GM12878 (cell line): Measurements from ENCODE around the gene KAZN. TPM values are rescaled to one million over a fixed set of nuclear protein-coding genes. Genes with fewer than 3 reads are reported as not detected.

Experiments
- ATAC-seq: fragments of 200-7000 bp; cut with Tn5 transposase; 3 replicates; pipeline ENCODE4 v1.9.1; 2020; ENCODE audit warnings: mild to moderate bottlenecking, moderate library complexity
- BruUV-seq: library from RNA; stranded (reverse); fragments of 400-500 nt; replicated peaks from 2 replicates; lab custom pipeline; 2021; lab: Mats Ljungman, UMichigan
- CTCF ChIA-PET: fragments of 300-600 bp; sonication (Branson Sonifier 250); formaldehyde crosslinking; extraction: SDS; loops from one replicate; lab custom pipeline; 2021; ENCODE audit warnings: inconsistent platforms; lab: Yijun Ruan, JAX
- POLR2A ChIA-PET: fragments of 350-600 bp; formaldehyde crosslinking; extraction: SDS; loops from one replicate; lab custom pipeline; 2021; ENCODE audit warnings: inconsistent platforms; lab: Charles Lee
- RAD21 ChIA-PET: fragments of 300-600 bp; sonication (Branson Sonifier 250); formaldehyde crosslinking; loops from one replicate; lab custom pipeline; 2023; ENCODE audit warnings: antibody characterized with exemption; ENCODE audit not compliant: unreplicated experiment; lab: Charles Lee
- SMC1A ChIA-PET: fragments of 300-600 bp; sonication (Branson Sonifier 250); formaldehyde crosslinking; loops from one replicate; lab custom pipeline; 2023; ENCODE audit not compliant: unreplicated experiment, uncharacterized antibody; lab: Charles Lee
- DNase-seq: peaks from one replicate; pipeline ENCODE4 v3.0.0-alpha.2; 2011; ENCODE audit warnings: low read depth, low spot score
- FAIRE-seq: peaks from 3 replicates; lab custom pipeline; 2011; peaks lifted over from hg19 to GRCh38; lab: Jason Lieb, UNC
- H2AFZ ChIP-seq: 2 replicates; pipeline ENCODE4 v1.6.0; 2011; ENCODE audit warnings: low read depth, low read length, control low read depth; ENCODE audit not compliant: control insufficient read depth
- H3K27ac ChIP-seq: 2 replicates; pipeline ENCODE4 v1.5.1; 2011; ENCODE audit warnings: control low read depth; ENCODE audit not compliant: control insufficient read depth, insufficient read depth
- H3K27me3 ChIP-seq, 2 experiments: replicated peaks in 1 of 2; 2 replicates each; pipeline versions ENCODE4 v1.6.0 to v1.6.1; 2011; ENCODE audit warnings: low read length in 1 of 2; ENCODE audit not compliant: control insufficient read depth in 2 of 2, insufficient read depth in 2 of 2
- H3K36me3 ChIP-seq, 2 experiments: 2 replicates each; pipeline ENCODE4 v1.5.1; 2011; ENCODE audit warnings: low read length in 1 of 2; ENCODE audit not compliant: control insufficient read depth in 2 of 2, insufficient read depth in 2 of 2
- H3K4me1 ChIP-seq: 2 replicates; pipeline ENCODE4 v1.6.1; 2011; ENCODE audit warnings: mild to moderate bottlenecking, low read length, moderate library complexity, mixed read lengths; ENCODE audit not compliant: control insufficient read depth, insufficient read depth
- H3K4me2 ChIP-seq: 2 replicates; pipeline ENCODE4 v1.6.0; 2011; ENCODE audit warnings: control low read depth; ENCODE audit not compliant: control insufficient read depth, insufficient read depth
- H3K4me3 ChIP-seq: fragments of 200-600 bp; sonication (generic); 2 replicates; pipeline ENCODE4 v1.5.1; 2016
- H3K79me2 ChIP-seq: 2 replicates; pipeline ENCODE4 v1.6.0; 2011; ENCODE audit warnings: low read length; ENCODE audit not compliant: control insufficient read depth, insufficient read depth
- H3K9ac ChIP-seq: 2 replicates; pipeline ENCODE4 v1.8.0; 2011; ENCODE audit warnings: low read length, control low read depth, mixed read lengths; ENCODE audit not compliant: control insufficient read depth, insufficient read depth
- H3K9me3 ChIP-seq: replicated peaks from 3 replicates; pipeline ENCODE4 v1.5.1; 2011; ENCODE audit warnings: mild to moderate bottlenecking, low read length; ENCODE audit not compliant: control insufficient read depth, insufficient read depth
- H4K20me1 ChIP-seq: 2 replicates; pipeline ENCODE4 v1.6.0; 2011; ENCODE audit not compliant: control insufficient read depth, insufficient read depth
- BCL11A ChIP-seq: IDR thresholded peaks from 2 replicates; pipeline ENCODE4 v1.6.1; 2011; ENCODE audit warnings: low read depth, low read length
- CEBPB ChIP-seq, 2 experiments: fragments of 150-350 bp in 1 of 2; IDR thresholded peaks; 2 replicates each; pipeline ENCODE4 v1.6.1; 2012 to 2014; ENCODE audit warnings: low read depth in 2 of 2, low read length in 2 of 2, borderline replicate concordance in 1 of 2, inconsistent platforms in 1 of 2
- CHD2 ChIP-seq: IDR thresholded peaks from 2 replicates; pipeline ENCODE4 v1.6.1; 2011; ENCODE audit warnings: low read depth, low read length, improper control_type of control experiment, borderline replicate concordance
- CHD4 ChIP-seq: fragments of 200-600 bp; sonication (generic); IDR thresholded peaks from 2 replicates; pipeline ENCODE4 v1.6.1; 2016; ENCODE audit warnings: mild to moderate bottlenecking
- MEF2A ChIP-seq: IDR thresholded peaks from 2 replicates; pipeline ENCODE4 v1.6.1; 2011; ENCODE audit warnings: low read depth, mild to moderate bottlenecking, low read length, moderate library complexity; ENCODE audit not compliant: insufficient read depth
- MEF2B ChIP-seq: fragments of 450-650 bp; IDR thresholded peaks from 2 replicates; pipeline ENCODE4 v1.6.1; 2018; ENCODE audit warnings: mild to moderate bottlenecking, moderate library complexity; ENCODE audit not compliant: partially characterized antibody, poor library complexity, severe bottlenecking
- MYC ChIP-seq: IDR thresholded peaks from 2 replicates; pipeline ENCODE4 v1.6.1; 2011; ENCODE audit warnings: mild to moderate bottlenecking, low read length, moderate library complexity, inconsistent platforms; ENCODE audit not compliant: insufficient read depth, insufficient replicate concordance, insufficient read length, severe bottlenecking
- NFYA ChIP-seq: IDR thresholded peaks from 2 replicates; pipeline ENCODE4 v1.6.1; 2011; ENCODE audit warnings: low read depth, mild to moderate bottlenecking, low read length, improper control_type of control experiment, borderline replicate concordance
- POLR2AphosphoS2 ChIP-seq: IDR thresholded peaks from 2 replicates; pipeline ENCODE4 v1.6.1; 2011; ENCODE audit warnings: low read depth, mild to moderate bottlenecking, low read length, improper control_type of control experiment, moderate library complexity
- RAD21 ChIP-seq: IDR thresholded peaks from 2 replicates; pipeline ENCODE4 v1.6.1; 2011; ENCODE audit warnings: mild to moderate bottlenecking, low read depth, low read length, moderate library complexity; ENCODE audit not compliant: insufficient read depth
- TCF12 ChIP-seq: IDR thresholded peaks from 2 replicates; pipeline ENCODE4 v1.6.1; 2011; ENCODE audit warnings: low read depth, mild to moderate bottlenecking, low read length
- ZZZ3 ChIP-seq: IDR thresholded peaks from 2 replicates; pipeline ENCODE4 v1.6.1; 2011; ENCODE audit warnings: low read depth; ENCODE audit not compliant: control insufficient read depth, insufficient read length
- WGBS: methylation state at CpG from one replicate; pipeline ENCODE4 v1.1.6; 2016; ENCODE audit warnings: low lambda C conversion rate; ENCODE audit not compliant: insufficient replicate concordance, insufficient coverage; ENCODE audit errors: missing lambda C conversion rate; 5-methylcytosine and 5-hydroxymethylcytosine counted together
- in situ Hi-C: fragments of 300-500 bp; cut with MboI; formaldehyde crosslinking; loops from 9 replicates; pipeline ENCODE4 v1.14.3; 2018; ENCODE audit warnings: mixed read lengths
- intact Hi-C: fragments of 100-400 bp; cut with micrococcal nuclease; formaldehyde crosslinking; loops from one replicate; pipeline ENCODE4 v1.14.2; 2022; ENCODE audit not compliant: unreplicated experiment
- polyA plus RNA-seq, 11 experiments: library from polyadenylated mRNA; depleted of rRNA in 4 of 11; unstranded in 6 of 11; stranded (reverse) in 5 of 11; fragments of >200 nt; fragmentation: Nextera tagmentation in 4 of 11; fragmentation: Illumina TruSeq in 1 of 11; extraction: Ambion mirVana in 4 of 11; extraction: Trizol in 1 of 11; gene quantifications; 1 replicate in 1 of 11; 2 replicates in 10 of 11; pipeline versions ENCODE4 v1.2.1 to v1.2.3, GENCODE V29; 2011 to 2016; ENCODE audit warnings: inconsistent platforms in 2 of 11, missing spikeins in 2 of 11, low read depth in 1 of 11
- total RNA-seq, 4 experiments: library from RNA; depleted of rRNA in 3 of 4; stranded (reverse); fragments of >200 nt in 3 of 4; fragmentation: Illumina TruSeq in 1 of 4; extraction: Trizol in 1 of 4; gene quantifications; 2 replicates each; pipeline versions ENCODE4 v1.2.1 to v1.2.3, GENCODE V29; 2013 to 2021
- TF ChIP-seq, protein P1 (sequence below): fragments of 450-650 bp; IDR thresholded peaks from 2 replicates; pipeline ENCODE4 v1.6.1; 2017; ENCODE audit warnings: mild to moderate bottlenecking, low read depth, inconsistent platforms; ENCODE audit not compliant: poor library complexity, severe bottlenecking
- TF ChIP-seq, protein P2 (sequence below): fragments of 450-650 bp; formaldehyde crosslinking; IDR thresholded peaks from 2 replicates; pipeline ENCODE4 v1.5.0; 2022; ENCODE audit warnings: mild to moderate bottlenecking, missing genetic modification characterization

KAZN gene
- total and polyA plus RNA-seq, 10 of the 15 experiments (the other 5 are each of a cell fraction or from before 2014, with no cell fraction given), result 0.72 to 4.0 (median 1.2) TPM

DNA sequence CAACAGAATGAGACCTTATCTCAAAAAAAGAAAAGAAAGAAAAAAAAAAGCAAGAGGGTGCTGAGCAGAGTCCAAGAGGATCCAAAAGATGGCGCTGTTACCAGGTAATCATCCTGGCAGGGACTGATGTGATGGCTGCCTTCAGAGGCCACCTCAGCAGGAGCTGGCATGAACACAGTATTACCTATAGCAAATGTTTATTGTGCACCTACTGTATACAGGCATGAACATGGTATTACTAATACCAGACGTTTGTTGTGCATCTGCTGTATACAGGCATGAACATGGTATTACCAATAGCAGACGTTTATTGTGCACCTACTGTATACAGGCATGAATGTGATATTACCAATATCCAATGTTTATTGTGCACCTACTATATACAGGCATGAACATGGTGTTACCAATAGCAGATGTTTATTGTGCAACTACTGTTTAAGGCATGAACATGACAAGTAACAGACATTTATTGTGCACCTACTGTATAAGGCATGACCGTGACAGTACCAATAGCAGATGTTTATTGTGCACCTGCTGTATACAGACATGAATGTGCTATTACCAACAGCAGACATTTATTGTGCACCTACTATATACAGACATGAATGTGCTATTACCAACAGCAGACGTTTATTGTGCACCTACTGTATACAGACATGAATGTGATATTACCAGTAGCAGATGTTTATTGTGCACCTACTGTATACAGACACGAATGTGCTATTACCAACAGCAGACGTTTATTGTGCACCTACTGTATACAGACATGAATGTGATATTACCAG, 439.9 kb downstream of the KAZN start (continued):
- TF ChIP-seq, protein P1, sequence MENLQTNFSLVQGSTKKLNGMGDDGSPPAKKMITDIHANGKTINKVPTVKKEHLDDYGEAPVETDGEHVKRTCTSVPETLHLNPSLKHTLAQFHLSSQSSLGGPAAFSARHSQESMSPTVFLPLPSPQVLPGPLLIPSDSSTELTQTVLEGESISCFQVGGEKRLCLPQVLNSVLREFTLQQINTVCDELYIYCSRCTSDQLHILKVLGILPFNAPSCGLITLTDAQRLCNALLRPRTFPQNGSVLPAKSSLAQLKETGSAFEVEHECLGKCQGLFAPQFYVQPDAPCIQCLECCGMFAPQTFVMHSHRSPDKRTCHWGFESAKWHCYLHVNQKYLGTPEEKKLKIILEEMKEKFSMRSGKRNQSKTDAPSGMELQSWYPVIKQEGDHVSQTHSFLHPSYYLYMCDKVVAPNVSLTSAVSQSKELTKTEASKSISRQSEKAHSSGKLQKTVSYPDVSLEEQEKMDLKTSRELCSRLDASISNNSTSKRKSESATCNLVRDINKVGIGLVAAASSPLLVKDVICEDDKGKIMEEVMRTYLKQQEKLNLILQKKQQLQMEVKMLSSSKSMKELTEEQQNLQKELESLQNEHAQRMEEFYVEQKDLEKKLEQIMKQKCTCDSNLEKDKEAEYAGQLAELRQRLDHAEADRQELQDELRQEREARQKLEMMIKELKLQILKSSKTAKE, result no peak
- TF ChIP-seq, protein P2, sequence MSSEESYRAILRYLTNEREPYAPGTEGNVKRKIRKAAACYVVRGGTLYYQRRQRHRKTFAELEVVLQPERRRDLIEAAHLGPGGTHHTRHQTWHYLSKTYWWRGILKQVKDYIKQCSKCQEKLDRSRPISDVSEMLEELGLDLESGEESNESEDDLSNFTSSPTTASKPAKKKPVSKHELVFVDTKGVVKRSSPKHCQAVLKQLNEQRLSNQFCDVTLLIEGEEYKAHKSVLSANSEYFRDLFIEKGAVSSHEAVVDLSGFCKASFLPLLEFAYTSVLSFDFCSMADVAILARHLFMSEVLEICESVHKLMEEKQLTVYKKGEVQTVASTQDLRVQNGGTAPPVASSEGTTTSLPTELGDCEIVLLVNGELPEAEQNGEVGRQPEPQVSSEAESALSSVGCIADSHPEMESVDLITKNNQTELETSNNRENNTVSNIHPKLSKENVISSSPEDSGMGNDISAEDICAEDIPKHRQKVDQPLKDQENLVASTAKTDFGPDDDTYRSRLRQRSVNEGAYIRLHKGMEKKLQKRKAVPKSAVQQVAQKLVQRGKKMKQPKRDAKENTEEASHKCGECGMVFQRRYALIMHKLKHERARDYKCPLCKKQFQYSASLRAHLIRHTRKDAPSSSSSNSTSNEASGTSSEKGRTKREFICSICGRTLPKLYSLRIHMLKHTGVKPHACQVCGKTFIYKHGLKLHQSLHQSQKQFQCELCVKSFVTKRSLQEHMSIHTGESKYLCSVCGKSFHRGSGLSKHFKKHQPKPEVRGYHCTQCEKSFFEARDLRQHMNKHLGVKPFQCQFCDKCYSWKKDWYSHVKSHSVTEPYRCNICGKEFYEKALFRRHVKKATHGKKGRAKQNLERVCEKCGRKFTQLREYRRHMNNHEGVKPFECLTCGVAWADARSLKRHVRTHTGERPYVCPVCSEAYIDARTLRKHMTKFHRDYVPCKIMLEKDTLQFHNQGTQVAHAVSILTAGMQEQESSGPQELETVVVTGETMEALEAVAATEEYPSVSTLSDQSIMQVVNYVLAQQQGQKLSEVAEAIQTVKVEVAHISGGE (CRISPR knock-in tag), result no peak
- no peak for TF ChIP-seq MEF2A

DNA sequence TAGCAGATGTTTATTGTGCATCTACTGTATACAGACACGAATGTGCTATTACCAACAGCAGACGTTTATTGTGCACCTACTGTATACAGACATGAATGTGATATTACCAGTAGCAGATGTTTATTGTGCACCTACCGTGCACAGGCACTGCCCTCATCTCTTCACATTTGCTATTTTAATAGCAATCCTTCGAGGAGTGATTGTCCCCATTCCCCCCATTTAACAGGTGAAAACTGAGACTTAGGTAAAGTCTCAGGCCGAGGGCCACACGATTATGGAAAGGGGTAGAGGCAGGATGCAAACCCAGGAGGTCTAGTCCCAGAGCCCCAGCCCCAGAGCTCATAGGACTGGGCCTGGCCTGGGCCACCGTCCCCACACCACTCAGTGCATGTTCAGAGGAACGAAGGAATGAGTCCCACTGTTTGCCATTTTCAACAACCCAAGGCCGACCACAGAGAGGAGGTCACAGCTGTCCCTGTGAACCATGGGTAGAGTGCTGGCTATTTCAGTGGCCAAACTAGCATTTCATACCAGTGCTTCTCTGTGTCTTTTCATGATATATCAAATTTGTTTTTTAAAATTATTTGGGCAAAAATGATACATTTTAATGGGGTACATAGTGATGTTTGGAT, 440.6 kb downstream of the KAZN start:
- Histone ChIP-seq H3K4me2 (no peak overlapping the region), H3K9me3 (no peaks in the 10 kb centered on the region), H2AFZ (no peak overlapping the region), H3K4me3 (no peak overlapping the region), H4K20me1 (no peaks in the 10 kb centered on the region; the same call in 1 of the 2 replicates), H3K79me2 (no peaks in the 10 kb centered on the region), H3K9ac (no peak overlapping the region), H3K36me3 (no peaks in the 10 kb centered on the region), H3K4me1 (no peaks in the 10 kb centered on the region), H3K27me3 (no peaks in the 10 kb centered on the region), H3K27ac (no peak overlapping the region)
- RAD21 ChIA-PET, result no interaction called here
- POLR2A ChIA-PET, result no interaction called here
- intact Hi-C loops, result no loop called here
- SMC1A ChIA-PET, result no interaction called here
- 32% methylated on average over 9 of the region's 9 CpGs for WGBS
- BruUV-seq, result no TSS peak
- CTCF ChIA-PET, result no interaction called here
- no peak for FAIRE-seq
- ATAC-seq, result no peak
- TF ChIP-seq CHD4, result no peak
- no peak for TF ChIP-seq CHD2
- TF ChIP-seq NFYA, result no peak
- no peak for TF ChIP-seq CEBPB (IDR thresholded peaks at IDR 0.05; ENCODE audit: borderline replicate concordance in 1 of 2, low read depth in 2 of 2, low read length in 2 of 2)
- TF ChIP-seq TCF12, result no peak
- no peak for TF ChIP-seq RAD21
- no peak for TF ChIP-seq ZZZ3
- TF ChIP-seq MEF2B, result no peak
- TF ChIP-seq BCL11A, result no peak
- no peak for TF ChIP-seq POLR2AphosphoS2
- TF ChIP-seq MYC, result no peak
- DNase-seq, result no peak
- in situ Hi-C loops, result no loop called here
